ENCODE results near the gene XPC. TPM values are rescaled to one million over a fixed set of nuclear protein-coding genes. Genes with fewer than 3 reads are reported as not detected.

Gene XPC
- polyA plus RNA-seq, 4 donors, result 43.4 to 53.8 (median 50.0) TPM

Other genes starting within 250 kb of the XPC start
- gene CHCHD4, start 53.7 kb downstream of the XPC start, polyA plus RNA-seq (ENCODE audit: insufficient read length in 4 of 4), result 10 to 100 TPM; 19.0 to 19.9 (median 19.5) TPM
- gene TMEM43, start 53.5 kb downstream of the XPC start, polyA plus RNA-seq (ENCODE audit: insufficient read length in 4 of 4), result 10 to 100 TPM; 56.6 to 65.5 (median 60.2) TPM
- 10 to 100 TPM; 17.2 to 19.5 (median 18.3) TPM for gene LSM3, start 216 bp upstream of the XPC start, polyA plus RNA-seq (ENCODE audit: insufficient read length in 4 of 4)
- 10 to 100 TPM; 18.8 to 23.2 (median 20.2) TPM for gene SLC6A6, start 224.0 kb upstream of the XPC start, polyA plus RNA-seq (ENCODE audit: insufficient read length in 4 of 4)

All from right renal pelvis (tissue), 4 donors.